NOMO-1 (cell line): ENCODE results near the gene PHF13.
"Not testable (repeated sequence)": the region's sequence is repeated elsewhere in the genome, so short reads cannot be mapped to it uniquely, and the experiment has no call there.

Experiments used
- DNase-seq, 2 experiments: peaks; one replicate each; lab custom pipeline; 2025; ENCODE audit not compliant: unreplicated experiment in 2 of 2; lab: John Stamatoyannopoulos, UW

Gene PHF13

GRCh38 chr1:6585841-6586240 lies 27.7 kb upstream of the PHF13 start:
- DNase-seq = no peak

- DNase-seq = no peak
Measured at GRCh38 chr1:6586404-6586816, 27.1 kb upstream of the PHF13 start.

GRCh38 chr1:6587261-6588005 lies 26.1 kb upstream of the PHF13 start:
- DNase-seq = no peak

- no peak for DNase-seq
Measured at GRCh38 chr1:6588128-6588892, 25.2 kb upstream of the PHF13 start.

- DNase-seq = no peak
Measured at GRCh38 chr1:6588893-6589520, 24.5 kb upstream of the PHF13 start.

- DNase-seq = no peak
Measured at GRCh38 chr1:6590046-6590445, 23.5 kb upstream of the PHF13 start.

- peak; percentile 39 to 44 for DNase-seq
Measured at GRCh38 chr1:6591222-6591621, 22.3 kb upstream of the PHF13 start.

- no peak for DNase-seq
Measured at GRCh38 chr1:6591644-6592043, 21.9 kb upstream of the PHF13 start.

GRCh38 chr1:6592441-6592840 lies 21.1 kb upstream of the PHF13 start:
- no peak for DNase-seq

- no peak for DNase-seq
Measured at GRCh38 chr1:6592865-6593593, 20.5 kb upstream of the PHF13 start.

- DNase-seq = no peak
Measured at GRCh38 chr1:6593810-6594209, 19.7 kb upstream of the PHF13 start.

GRCh38 chr1:6594977-6595740 lies 18.4 kb upstream of the PHF13 start:
- DNase-seq = no peak

- no peak for DNase-seq
Measured at GRCh38 chr1:6596351-6596750, 17.2 kb upstream of the PHF13 start.

GRCh38 chr1:6596886-6597776 lies 16.4 kb upstream of the PHF13 start:
- no peak for DNase-seq

- DNase-seq = no peak
Measured at GRCh38 chr1:6597777-6598131, 15.8 kb upstream of the PHF13 start.

GRCh38 chr1:6599141-6599975 lies 14.2 kb upstream of the PHF13 start:
- peak; percentile 74 to 76 for DNase-seq

GRCh38 chr1:6599991-6600390 lies 13.5 kb upstream of the PHF13 start:
- DNase-seq = not testable (repeated sequence)

GRCh38 chr1:6600410-6601048 lies 13.0 kb upstream of the PHF13 start:
- peak in 1 of 2 experiments; percentile 6 for DNase-seq
